Measurements from ENCODE around the gene CYB561D2. TPM values are rescaled to one million over a fixed set of nuclear protein-coding genes. Genes with fewer than 3 reads are reported as not detected.
A peak's percentile ranks its signal among the peaks of the same experiment; 100 is the strongest.

The CYB561D2 gene
- total RNA-seq, 1 experiment from 2014 or later: 16.8 TPM

GRCh38 chr3:50319894-50320625, 30.6 kb upstream of the CYB561D2 start:
- no CpG with 5 or more reads among the region's 29 CpGs for WGBS (ENCODE audit: extremely low coverage, insufficient read length, low lambda C conversion rate)
- H3K27ac Mint-ChIP-seq: peak overlapping the region in 2 of 3 experiments; percentile 92 to 93; a peak in 3 of 7 replicates
- H3K36me3 Mint-ChIP-seq (ENCODE audit: insufficient read depth in 1 of 3, low read depth in 3 of 3): peaks cover 42 to 59% (median 46%) of the 10 kb centered on the region in 3 experiments

More at GRCh38 chr3:50319894-50320625, 30.6 kb upstream of the CYB561D2 start:
- H3K14ac ChIP-seq (ENCODE audit: insufficient read depth, low read length): no peak overlapping the region
- H2AK5ac ChIP-seq (ENCODE audit: insufficient read length, low read length): no peak overlapping the region
- H2BK5ac ChIP-seq (ENCODE audit: insufficient read length, low read length): no peak overlapping the region
- H4K8ac ChIP-seq (replicated peaks; ENCODE audit: insufficient read length, low read depth, low read length): no peak overlapping the region
- no peaks in the 10 kb centered on the region for H3K79me1 ChIP-seq (ENCODE audit: insufficient read depth, low read depth, low read length, poor library complexity, severe bottlenecking)
- no peaks in the 10 kb centered on the region for H3K27me3 ChIP-seq (ENCODE audit: insufficient read depth, low read length)
- no peaks in the 10 kb centered on the region for H4K20me1 ChIP-seq (ENCODE audit: control insufficient read depth, insufficient read depth, insufficient read length)
- peaks cover 6% of the 10 kb centered on the region; the same call in 1 of the 2 replicates for H3K4me1 ChIP-seq (ENCODE audit: insufficient read depth, low read length)
- H3K27me3 Mint-ChIP-seq (ENCODE audit: low read depth): no peaks in the 10 kb centered on the region
- peak overlapping the region; percentile 85 to 97 for H3K4me3 Mint-ChIP-seq
- no peak overlapping the region for H2BK12ac ChIP-seq (ENCODE audit: insufficient read length, low read depth, low read length)
- peaks cover 5% of the 10 kb centered on the region; the same call in 1 of the 2 replicates for H3K79me2 ChIP-seq (ENCODE audit: insufficient read depth, low read length)
- no peak overlapping the region for H3K18ac ChIP-seq (ENCODE audit: insufficient read length, low read depth, low read length)
- no peak overlapping the region for H3K27ac ChIP-seq (ENCODE audit: insufficient read length, low read depth, low read length)
- no peak overlapping the region for H4K91ac ChIP-seq (ENCODE audit: insufficient read length, low read depth, low read length)
- H2BK20ac ChIP-seq (ENCODE audit: low read depth, low read length, poor library complexity, severe bottlenecking): no peak overlapping the region
- TF ChIP-seq, protein P1, sequence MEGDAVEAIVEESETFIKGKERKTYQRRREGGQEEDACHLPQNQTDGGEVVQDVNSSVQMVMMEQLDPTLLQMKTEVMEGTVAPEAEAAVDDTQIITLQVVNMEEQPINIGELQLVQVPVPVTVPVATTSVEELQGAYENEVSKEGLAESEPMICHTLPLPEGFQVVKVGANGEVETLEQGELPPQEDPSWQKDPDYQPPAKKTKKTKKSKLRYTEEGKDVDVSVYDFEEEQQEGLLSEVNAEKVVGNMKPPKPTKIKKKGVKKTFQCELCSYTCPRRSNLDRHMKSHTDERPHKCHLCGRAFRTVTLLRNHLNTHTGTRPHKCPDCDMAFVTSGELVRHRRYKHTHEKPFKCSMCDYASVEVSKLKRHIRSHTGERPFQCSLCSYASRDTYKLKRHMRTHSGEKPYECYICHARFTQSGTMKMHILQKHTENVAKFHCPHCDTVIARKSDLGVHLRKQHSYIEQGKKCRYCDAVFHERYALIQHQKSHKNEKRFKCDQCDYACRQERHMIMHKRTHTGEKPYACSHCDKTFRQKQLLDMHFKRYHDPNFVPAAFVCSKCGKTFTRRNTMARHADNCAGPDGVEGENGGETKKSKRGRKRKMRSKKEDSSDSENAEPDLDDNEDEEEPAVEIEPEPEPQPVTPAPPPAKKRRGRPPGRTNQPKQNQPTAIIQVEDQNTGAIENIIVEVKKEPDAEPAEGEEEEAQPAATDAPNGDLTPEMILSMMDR (conservative IDR thresholded peaks at IDR 0.05): no peak
- H3K56ac ChIP-seq (ENCODE audit: insufficient read length, low read depth, low read length): no peak overlapping the region
- H3T11ph ChIP-seq (ENCODE audit: low read length): no peak overlapping the region
- no peak overlapping the region for H3K23ac ChIP-seq (ENCODE audit: insufficient read length, low read depth, low read length)
- no peak overlapping the region for H2AFZ ChIP-seq (ENCODE audit: low read length)
- peak overlapping the region; percentile 72 for H3K9ac ChIP-seq (ENCODE audit: extremely low read depth, insufficient read length, low read length)
- no peak overlapping the region for H2BK15ac ChIP-seq (ENCODE audit: low read depth, low read length)
- peaks cover 15% of the 10 kb centered on the region for H3K23me2 ChIP-seq (ENCODE audit: insufficient read length, low read depth, low read length, poor library complexity, severe bottlenecking)
- no peaks in the 10 kb centered on the region for H3K9me3 ChIP-seq (ENCODE audit: control insufficient read depth, low read depth, low read length)
- H3K4me1 Mint-ChIP-seq: peaks cover 27 to 42% of the 10 kb centered on the region in 2 experiments
- no peaks in the 10 kb centered on the region for H3K9me3 Mint-ChIP-seq
- DNase-seq: no peak
- H3K4me2 ChIP-seq (ENCODE audit: insufficient read depth, insufficient read length, low read length): peak overlapping the region; percentile 83
- no peak overlapping the region for H3K4ac ChIP-seq (ENCODE audit: low read depth, low read length)
- no peak overlapping the region for H2BK120ac ChIP-seq (ENCODE audit: low read depth, low read length, poor library complexity, severe bottlenecking)
- H4K5ac ChIP-seq (ENCODE audit: insufficient read length, low read depth, low read length): no peak overlapping the region

Data from H9 (cell line).